Fibroblast of gingiva (primary cell): ENCODE results near the gene ITGA8.
"Not testable (repeated sequence)": the region's sequence is repeated elsewhere in the genome, so short reads cannot be mapped to it uniquely, and the experiment has no call there.

Experiments used
- DNase-seq: peaks from one replicate; pipeline ENCODE4 v3.0.0-alpha.2; 2011; ENCODE audit warnings: low read depth

Gene ITGA8

DNA sequence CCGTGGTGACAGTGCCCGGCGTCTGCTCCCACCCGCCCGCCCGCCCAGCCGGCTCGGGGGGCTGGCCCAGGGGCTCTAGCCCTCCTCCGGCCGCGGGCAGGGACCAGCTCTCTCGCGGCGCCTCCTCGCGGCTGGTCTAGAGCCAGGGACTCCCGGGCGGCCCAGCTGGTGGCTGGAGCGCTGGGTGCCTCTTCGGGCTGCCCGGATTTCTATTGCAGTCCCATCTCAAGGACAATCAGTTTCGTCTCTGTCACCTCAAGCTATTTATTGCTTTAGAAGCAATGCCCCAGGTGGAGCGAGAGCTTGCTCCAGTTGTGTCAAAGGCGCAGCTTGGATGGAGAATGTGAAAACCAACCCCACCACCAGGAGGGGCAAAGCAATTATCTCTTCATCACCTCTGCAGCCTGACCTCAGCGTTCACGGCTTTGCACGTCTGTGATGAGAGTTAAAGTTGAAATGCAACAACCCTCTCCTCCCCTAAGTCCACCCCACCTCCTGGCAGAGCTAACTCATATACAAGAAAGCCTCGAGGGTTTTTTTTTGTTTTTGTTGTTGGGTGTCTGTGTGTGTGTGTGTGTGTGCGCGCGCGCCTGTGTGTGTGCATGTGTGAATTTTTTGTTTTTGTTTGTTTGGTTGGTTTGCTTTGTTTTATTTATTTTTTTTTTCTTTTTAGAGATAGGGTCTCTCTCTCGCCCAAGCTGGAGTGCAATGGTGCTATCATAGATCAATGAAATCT is at the start of gene ITGA8:
Gene ITGA8, minus strand, starts transcription at position 24 of the 736 bp plus-strand sequence. CDS start 151 bp downstream, outside the sequence.
- DNase-seq = peak; percentile 12

DNA sequence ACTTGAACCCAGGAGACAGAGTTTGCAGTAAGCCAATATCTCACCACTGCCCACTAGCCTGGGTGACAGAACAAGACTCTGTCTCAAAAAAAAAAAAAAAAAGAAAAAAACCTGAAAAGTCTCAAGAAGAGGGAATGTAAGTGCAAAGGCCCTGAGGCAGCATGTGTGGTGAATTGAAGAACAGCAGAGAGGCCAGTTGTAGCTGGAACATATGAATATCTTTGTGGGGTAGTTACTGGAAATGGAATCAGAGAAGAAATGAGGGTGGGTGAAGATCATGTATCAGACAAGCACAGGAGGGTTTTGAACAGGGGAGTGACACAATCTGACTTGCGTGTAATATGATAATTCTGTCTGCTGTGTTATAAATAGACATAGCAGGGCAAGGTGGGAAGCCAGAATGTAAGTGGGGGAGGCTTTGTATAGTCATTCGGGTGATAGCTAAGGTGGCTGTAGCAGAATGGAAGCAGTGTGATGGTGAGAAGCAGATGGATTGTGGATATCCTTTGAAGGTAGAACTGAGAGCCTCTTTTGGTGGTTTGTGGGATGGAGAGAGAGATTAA is 45.3 kb upstream of the ITGA8 start:
- DNase-seq = no peak

DNA sequence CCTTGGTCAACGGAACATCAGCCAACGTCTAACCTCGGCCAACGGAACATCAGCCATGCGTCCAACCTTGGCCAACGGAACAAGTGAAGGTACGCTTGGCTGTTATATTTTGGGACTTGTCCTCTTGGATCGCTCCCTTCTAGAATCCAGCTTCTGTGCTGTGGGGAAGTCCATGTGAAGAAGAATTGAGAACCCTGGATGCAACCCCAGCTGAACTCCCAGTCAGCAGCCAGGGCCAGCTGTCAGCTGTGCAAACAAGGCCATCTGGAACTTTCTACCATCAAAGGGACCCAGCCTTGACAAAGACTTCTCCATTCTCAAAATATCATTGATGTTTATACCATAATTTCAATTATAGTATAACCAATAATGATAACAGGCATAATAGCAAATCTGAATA is 43.3 kb upstream of the ITGA8 start:
- DNase-seq = no peak

DNA sequence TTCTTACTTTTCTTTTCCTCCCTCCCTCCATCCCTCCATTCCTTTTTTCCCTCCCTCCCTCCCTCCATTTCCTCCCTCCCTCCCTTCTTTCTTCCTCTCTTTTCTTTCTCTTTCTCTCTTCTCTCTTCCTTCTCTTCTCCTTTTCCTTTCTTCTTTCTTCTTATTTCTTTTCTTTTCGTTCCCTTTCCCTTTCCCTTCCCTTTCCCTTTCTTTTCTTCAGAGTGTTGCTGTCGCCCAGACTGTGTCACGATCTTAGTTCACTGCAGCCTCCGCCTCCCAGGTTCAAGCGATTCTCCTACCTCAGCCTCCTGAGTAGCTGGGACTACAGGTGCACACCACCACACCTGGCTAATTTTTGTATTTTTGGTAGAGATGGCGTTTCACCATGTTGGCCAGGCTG is 42.5 kb upstream of the ITGA8 start:
- not testable (repeated sequence) for DNase-seq

DNA sequence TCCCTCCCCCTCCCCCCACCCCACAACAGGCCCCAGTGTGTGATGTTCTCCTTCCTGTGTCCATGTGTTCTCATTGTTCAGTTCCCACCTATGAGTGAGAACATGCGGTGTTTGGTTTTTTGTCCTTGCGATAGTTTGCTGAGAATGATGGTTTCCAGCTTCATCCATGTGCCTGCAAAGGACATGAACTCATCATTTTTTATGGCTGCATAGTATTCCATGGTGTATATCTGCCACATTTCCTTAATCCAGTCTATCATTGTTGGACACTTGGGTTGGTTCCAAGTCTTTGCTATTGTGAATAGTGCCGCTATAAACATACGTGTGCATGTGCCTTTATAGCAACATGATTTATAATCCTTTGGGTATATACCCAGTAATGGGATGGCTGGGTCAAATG is 41.5 kb upstream of the ITGA8 start:
- DNase-seq = not testable (repeated sequence)

DNA sequence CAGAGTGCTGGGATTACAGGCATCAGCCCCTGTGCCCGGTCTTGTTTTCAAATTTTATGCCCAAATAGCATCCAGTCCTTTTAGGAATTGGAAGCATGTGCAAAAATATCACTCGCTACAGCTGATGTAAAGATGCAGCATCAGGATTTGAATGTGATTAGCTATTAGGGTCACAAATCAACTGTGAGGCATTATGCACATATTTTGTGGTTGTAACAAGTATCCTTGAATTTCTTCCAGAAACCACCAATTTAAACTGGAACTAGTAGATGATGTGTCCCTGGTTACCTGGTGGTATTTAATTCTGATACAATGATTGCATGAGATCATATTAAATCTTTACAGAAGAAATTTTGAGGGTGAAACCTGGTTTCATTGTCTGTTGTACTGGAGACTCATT is 41.0 kb upstream of the ITGA8 start:
- no peak for DNase-seq

DNA sequence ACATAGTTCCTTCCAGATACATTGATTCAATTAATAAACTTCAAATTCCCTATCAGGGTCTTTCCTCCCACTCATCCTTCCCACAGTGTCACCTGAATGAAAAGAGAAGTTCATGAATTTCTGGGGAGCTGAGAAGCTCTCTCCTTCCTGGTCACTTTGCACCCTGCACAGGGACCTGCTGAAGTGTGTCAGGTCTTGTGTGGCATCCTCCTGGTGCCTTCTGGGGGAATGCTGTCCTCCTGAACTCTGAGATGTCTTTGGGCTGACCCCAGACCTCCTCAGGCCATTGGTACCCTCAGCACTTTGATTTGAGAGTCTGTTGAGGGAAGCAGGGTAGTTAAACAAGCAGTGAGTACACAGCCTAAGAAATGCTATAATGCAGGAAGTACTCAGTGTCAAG is 39.5 kb upstream of the ITGA8 start:
- DNase-seq = no peak

DNA sequence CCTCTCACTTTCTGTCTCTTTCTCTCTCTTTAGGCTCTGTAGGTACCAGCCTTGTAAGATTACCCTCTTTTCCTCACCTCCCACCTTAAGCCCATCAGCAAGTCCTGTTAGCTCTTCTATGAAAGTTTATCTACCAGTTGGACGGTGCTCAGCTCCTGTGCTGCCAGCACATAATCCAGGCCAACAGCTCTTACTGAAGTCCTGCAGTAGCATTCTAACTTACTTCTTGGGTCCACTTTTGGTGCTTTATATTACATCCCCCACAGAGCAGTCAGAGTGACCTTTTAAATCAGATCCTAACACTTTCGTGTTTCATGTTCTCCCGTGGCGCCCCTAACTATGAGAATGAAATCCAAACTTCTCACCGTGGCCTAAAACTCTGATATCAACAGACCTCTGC is 38.9 kb upstream of the ITGA8 start:
- DNase-seq = no peak

DNA sequence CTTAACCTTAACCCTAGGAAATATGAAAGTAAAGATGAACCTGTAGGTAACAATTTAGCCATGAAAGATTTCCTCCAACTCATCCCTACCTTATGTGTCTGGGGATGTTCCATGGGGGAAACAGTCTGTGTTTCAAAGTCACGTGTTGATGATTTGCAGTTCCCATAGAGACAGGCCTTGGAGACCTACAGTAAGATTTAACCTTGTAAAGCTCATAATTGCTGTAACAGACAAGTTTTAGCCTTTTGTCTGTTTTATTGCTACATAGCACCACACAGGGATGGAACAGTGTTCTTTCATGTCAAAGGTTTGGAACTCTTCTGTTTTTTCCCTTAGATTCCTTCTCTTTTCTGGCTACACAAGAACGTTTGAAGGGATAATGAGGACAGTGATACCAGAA is 35.2 kb upstream of the ITGA8 start:
- no peak for DNase-seq

DNA sequence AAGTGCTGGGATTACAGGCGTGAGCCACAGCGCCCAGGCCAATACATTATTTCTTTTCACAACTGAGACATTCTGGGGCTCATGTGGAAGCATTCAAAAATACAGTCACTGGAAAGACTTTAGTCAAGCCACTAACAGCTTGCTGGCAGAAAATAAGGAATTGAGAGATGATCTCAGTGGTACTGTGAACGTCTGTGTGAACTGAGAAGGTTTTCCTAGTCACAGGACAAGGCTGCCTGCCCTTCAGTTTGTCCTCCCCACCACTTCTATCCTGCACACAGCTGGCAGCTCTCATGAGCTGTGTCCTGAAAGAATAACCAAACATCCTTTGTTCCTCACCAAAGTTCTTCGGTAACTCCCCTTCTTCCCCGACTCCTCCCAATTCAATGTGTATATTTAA is 31.3 kb upstream of the ITGA8 start:
- no peak for DNase-seq

DNA sequence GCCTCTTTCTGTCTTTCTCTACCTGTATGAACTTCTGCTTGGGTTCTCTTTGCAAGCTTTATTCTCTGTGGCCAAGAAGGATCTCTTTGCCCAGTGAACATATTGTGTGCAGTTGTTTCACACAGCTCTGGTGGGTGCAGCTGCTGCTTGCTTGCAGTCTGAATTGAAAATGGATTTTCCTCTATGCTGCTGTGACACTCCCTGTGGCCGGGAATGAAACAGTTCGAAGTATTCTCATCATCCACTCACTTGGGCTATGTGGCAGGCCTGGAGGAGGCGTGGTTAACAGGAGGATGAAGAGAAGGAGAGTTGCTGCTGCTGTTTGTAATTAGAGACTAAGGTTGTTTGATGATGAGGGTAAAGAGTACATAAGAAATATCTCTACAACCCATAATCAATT is 28.4 kb upstream of the ITGA8 start:
- no peak for DNase-seq

DNA sequence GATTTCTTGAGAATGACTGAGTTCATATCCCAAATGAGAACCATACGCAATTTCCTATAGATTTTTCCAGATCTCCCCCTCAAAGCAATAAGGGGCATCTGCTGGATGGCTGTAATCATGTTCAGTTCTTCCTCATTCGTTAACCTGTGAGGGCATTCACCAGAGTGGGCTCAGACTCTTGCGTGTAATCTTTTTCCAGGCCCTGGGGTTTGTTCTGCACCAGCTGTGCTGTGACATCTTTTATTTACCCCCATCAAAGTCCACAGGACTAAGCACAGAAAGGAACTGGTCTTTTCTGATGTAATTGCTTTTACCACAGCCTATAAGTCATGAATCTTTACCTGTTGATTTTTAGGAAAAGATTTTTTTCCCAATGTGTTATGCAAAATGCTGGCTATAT is 27.9 kb upstream of the ITGA8 start:
- no peak for DNase-seq

DNA sequence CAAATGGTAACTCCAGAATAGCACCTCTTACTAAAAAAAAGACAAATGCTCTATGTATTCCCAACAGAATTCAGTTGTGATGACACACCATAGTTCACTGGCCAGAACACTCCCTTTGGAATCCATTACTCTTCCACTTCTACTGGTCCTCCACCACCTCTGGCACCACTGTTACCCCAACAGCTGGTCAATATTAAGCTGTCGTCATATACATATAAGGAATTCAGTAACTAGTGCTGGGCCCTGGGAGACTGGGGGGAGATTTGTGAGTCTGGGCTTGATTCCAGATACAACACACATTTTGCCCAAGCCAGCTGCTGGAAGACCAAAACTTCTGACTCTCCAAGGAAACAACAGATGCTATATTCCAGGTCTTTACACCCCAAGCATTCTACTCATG is 26.0 kb upstream of the ITGA8 start:
- DNase-seq = peak; percentile 73

DNA sequence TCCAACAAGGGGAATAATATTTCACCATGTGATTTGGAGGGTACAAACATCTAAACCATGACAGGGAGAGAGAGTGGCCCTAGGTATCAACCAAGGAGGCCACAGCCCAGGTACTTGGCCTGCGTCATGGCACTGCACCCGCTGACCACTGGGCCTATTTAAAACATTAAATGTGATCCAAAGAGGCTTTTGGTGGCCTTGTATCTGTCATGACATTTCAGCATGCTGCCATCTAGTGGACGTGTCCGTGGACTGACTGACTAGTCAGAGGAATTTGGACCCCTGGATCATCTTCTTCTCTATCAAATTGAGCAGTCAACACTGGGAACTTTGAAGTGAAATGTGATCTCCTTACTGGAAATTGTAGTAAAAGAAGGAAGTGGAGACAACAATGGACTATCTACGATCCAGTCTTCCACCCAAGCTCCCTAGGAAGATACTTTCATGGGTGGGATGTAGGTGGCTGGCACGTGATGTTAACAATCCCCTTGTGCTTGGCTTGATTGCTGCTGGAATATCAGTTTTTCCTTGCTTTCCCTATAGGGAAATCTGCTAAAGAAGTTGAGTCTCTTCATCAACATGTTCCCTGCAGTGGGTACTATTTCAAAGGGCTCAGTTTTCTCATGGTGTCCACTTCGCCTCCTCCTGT is 24.6 kb upstream of the ITGA8 start:
- peak; percentile 58 for DNase-seq

DNA sequence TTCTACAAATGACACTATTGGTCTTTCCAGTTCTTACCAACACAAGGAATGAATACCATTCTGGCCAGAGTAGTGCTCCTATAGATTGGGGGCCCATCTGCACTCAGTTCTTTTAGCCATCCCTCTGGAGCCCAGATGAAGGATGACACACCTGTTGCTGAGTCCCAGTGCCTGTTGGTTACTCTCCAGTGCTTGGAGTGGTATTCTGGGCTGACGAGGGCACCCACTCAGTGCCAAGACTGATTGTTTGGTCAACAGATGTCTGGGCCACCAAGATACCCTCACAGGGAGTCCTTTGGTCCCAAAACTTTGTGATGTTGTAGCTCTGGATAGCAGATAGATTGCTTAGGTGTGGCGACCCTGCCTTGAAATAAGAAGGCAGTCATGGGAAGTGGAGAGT is 23.7 kb upstream of the ITGA8 start:
- no peak for DNase-seq

DNA sequence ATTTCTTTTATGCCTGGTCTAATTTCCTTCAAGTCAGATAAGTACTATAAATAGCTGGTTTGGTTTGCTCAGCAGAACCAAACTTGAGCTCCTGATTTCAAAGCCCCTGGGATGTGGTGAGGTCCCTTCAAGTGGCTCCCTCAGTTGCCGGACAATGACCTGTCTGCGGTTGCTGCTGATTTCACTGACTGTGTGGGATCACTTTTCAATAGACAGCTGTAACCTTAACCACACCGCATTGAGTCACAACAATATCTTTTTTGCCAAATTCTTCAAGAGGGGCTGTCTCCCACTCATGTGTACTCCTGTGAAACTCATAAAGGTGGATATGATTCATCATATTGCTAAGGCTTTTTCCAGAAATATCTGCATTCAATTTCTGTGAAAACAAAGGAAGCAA is 23.1 kb upstream of the ITGA8 start:
- no peak for DNase-seq

DNA sequence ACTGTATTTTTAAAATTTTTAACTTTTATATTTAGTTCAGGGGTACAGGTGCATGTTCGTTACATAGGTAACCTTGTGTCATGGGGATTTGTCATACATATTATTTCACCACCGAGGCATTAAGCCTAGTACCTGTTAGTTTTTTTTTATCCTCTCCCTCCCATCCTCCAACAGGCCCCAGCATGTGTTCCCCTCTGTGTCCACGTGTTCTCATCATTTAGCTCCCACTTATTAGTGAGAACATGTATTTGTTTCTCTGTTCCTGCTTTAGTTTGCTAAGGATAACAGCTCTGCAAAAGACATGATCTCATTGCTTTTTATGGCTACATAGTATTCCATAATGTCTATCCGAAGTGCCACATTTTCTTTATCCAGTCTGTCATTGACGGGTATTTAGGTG is 22.4 kb upstream of the ITGA8 start:
- no peak for DNase-seq

DNA sequence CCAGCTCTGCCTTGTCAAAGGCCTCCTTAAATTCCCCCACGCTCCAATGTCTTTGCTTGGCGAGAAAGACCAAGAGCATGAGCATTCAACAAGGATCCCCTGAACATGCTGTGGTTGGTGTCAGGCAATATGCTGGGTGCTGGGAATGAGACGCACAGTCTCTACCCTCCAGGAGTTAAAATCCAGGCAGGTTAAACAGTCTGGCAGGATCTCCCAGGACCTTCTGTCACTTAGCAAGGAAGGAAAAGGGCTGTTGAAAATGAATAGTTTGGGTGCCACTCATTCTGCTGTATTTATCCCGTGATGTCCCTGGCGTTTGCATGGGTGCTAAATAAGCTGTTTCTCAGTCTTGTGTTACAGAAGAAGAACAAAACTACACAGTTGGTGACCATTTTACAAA is 21.9 kb upstream of the ITGA8 start:
- no peak for DNase-seq

DNA sequence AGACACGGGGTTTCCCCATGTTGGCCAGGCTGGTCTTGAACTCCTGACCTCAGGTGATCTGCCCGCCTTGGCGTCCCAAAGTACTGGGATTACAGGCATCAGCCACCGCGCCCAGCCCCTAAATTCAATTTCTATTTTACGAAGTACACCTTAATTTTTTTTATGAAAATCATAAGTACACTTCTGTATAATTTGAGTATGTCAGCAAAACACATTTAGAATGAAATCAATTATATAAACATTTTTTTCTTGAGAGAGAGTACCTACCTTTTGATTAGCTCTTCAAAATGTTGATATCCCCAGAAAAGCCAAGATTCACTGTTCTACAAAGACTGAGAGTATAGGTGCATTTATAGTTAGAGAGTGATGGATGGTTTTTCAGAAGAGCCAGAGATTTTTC is 20.5 kb upstream of the ITGA8 start:
- no peak for DNase-seq

DNA sequence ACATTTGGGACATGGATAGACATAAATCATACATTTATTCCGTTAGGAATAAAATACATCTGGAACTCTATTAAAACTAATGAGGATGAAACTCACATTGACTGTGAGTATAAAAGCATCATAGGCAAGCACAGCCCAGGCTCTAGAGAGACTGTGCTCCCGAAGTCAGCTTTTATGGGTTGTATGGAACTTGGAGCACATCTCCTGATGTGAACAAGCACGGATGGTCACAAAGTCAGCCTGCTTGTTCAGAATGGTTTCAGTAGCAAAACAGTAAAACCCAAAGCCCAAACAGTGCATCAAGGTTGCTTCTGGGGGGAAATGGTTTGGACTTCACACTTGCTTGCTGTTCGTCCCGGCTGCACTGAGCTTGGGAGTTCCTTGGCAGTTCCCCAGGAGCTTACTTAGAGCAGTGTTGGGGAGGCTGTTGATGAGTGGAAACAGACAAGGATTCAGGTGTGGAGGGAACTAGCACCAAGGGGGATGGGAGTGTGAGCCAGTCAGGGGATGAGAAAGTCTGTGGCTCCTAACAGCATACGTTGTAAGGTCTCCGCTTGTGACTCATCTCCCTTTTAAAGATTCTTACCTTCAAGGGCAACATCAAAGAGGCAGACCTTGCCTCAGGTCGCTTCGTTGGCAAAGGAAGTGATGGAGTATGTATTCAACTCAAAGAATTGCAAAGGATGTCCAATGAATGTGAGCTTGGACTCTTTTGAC is 19.7 kb upstream of the ITGA8 start:
- no peak for DNase-seq

DNA sequence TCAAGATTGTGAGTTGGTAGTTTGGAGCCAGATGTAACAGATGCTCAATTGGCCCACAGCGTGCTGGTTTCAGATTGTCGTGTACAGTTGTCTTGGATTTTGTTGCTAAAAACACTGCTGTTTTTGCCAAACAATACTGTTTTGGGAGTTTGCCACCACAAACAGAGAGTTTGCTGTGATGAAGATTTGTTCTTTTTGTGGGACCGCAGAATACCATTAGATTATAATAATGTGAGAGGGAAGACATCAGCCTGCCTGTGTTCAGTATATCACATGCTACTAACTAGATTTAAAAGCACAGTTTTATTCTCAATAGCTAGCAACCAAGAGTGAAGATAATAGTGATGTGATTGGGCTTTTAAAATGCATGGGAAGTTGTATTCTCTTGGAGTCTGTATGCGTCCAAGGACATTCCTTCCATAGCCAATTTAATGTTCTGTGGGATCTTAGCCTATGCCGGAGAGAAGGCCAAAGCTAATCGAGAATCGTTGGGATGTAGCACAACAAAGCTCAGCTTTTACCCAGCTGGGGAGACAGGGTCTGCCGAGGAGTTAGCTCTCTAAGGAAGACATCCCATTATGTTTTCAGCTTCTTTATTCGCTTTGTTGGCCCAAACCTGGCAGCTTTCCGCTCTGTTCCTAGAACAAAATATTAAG is 18.7 kb upstream of the ITGA8 start:
- peak; percentile 95 for DNase-seq

DNA sequence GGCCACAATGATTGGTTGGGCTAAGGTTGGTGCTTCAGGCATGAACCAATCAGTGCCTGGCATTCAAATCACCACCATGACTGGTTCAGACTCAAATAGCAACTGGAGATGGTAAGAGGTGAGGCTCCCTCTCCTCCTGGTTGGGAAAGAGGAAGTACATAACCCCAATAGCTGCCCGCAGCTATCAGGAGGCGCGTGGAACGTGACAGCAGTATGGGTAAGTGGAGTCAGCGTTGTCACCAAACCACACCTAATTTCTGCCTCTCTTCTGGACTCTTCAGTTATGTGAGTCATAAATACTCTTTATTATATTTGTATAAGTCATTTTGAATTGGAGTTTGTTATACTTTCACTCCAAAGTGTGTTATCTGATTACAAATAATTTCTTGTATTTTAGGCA is 17.9 kb upstream of the ITGA8 start:
- peak; percentile 32 for DNase-seq
